ENCODE measurements around the gene RERE. TPM values are rescaled to one million over a fixed set of nuclear protein-coding genes. Genes with fewer than 3 reads are reported as not detected.
A peak's percentile ranks its signal among the peaks of the same experiment; 100 is the strongest.

Gene RERE
- total RNA-seq, 1 donor from 2014 or later: 139 TPM

DNA sequence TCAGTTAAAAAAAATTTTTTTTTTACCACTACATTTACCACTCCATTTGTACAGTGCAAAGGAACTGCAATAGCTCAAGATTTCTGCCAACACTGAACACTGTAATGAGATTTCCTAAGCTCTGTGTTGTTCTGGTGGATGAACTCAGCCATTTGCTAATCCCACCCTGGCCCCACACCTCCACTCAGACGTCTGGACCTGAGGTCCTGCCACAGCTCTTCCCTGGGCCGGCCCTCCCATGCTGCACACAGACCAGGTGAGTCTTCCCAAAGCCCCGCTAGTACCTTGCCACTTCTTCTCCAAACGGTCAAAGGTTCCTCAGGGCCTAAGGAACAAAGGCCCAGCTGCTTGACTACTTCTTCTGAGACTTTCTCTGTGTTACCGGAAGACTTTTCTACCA, 443.1 kb downstream of the RERE start:
- intact Hi-C loops (cut with micrococcal nuclease): no loop called here
- no peak for DNase-seq (ENCODE audit: low spot score)
- Mint-ChIP-seq H3K27ac (peak overlapping the region; percentile 40), H3K4me3 (ENCODE audit: low read depth) (no peak overlapping the region), H3K36me3 (ENCODE audit: low read depth) (peaks cover 5% of the 10 kb centered on the region), H3K9me3 (no peaks in the 10 kb centered on the region), H3K27me3 (ENCODE audit: low read depth) (no peaks in the 10 kb centered on the region), H3K4me1 (ENCODE audit: low read depth) (peaks cover 24% of the 10 kb centered on the region)

GRCh38 chr1:8373581-8374241, 443.7 kb downstream of the RERE start:
- no peaks in the 10 kb centered on the region for H3K27me3 Mint-ChIP-seq (ENCODE audit: low read depth)
- no peaks in the 10 kb centered on the region for H3K9me3 Mint-ChIP-seq
- peaks cover 5% of the 10 kb centered on the region for H3K36me3 Mint-ChIP-seq (ENCODE audit: low read depth)
- H3K4me1 Mint-ChIP-seq (ENCODE audit: low read depth): peaks cover 21% of the 10 kb centered on the region
- no peak overlapping the region for H3K4me3 Mint-ChIP-seq (ENCODE audit: low read depth)
- intact Hi-C loops (cut with micrococcal nuclease): no loop called here
- H3K27ac Mint-ChIP-seq: no peak overlapping the region
- no peak for DNase-seq (ENCODE audit: low spot score)

GRCh38 chr1:8373125-8373524, 444.3 kb downstream of the RERE start:
- Mint-ChIP-seq H3K27me3 (ENCODE audit: low read depth) (no peaks in the 10 kb centered on the region), H3K4me1 (ENCODE audit: low read depth) (peaks cover 17% of the 10 kb centered on the region), H3K27ac (no peak overlapping the region), H3K36me3 (ENCODE audit: low read depth) (peaks cover 5% of the 10 kb centered on the region), H3K9me3 (no peaks in the 10 kb centered on the region), H3K4me3 (ENCODE audit: low read depth) (no peak overlapping the region)
- no peak for DNase-seq (ENCODE audit: low spot score)
- intact Hi-C loops (cut with micrococcal nuclease): no loop called here

- no peak overlapping the region for H3K4me3 Mint-ChIP-seq (ENCODE audit: low read depth)
- intact Hi-C loops (cut with micrococcal nuclease): no loop called here
- H3K4me1 Mint-ChIP-seq (ENCODE audit: low read depth): peaks cover 17% of the 10 kb centered on the region
- peak overlapping the region; percentile 50 for H3K27ac Mint-ChIP-seq
- no peaks in the 10 kb centered on the region for H3K27me3 Mint-ChIP-seq (ENCODE audit: low read depth)
- no peaks in the 10 kb centered on the region for H3K9me3 Mint-ChIP-seq
- no peak for DNase-seq (ENCODE audit: low spot score)
- peaks cover 13% of the 10 kb centered on the region for H3K36me3 Mint-ChIP-seq (ENCODE audit: low read depth)
Observed at GRCh38 chr1:8371372-8371991, 446.0 kb downstream of the RERE start.

GRCh38 chr1:8370905-8371315, 446.5 kb downstream of the RERE start:
- H3K36me3 Mint-ChIP-seq (ENCODE audit: low read depth): peaks cover 18% of the 10 kb centered on the region
- peaks cover 13% of the 10 kb centered on the region for H3K4me1 Mint-ChIP-seq (ENCODE audit: low read depth)
- no peaks in the 10 kb centered on the region for H3K9me3 Mint-ChIP-seq
- DNase-seq (ENCODE audit: low spot score): no peak
- no peak overlapping the region for H3K4me3 Mint-ChIP-seq (ENCODE audit: low read depth)
- no peak overlapping the region for H3K27ac Mint-ChIP-seq
- intact Hi-C loops (cut with micrococcal nuclease): no loop called here
- H3K27me3 Mint-ChIP-seq (ENCODE audit: low read depth): no peaks in the 10 kb centered on the region

DNA sequence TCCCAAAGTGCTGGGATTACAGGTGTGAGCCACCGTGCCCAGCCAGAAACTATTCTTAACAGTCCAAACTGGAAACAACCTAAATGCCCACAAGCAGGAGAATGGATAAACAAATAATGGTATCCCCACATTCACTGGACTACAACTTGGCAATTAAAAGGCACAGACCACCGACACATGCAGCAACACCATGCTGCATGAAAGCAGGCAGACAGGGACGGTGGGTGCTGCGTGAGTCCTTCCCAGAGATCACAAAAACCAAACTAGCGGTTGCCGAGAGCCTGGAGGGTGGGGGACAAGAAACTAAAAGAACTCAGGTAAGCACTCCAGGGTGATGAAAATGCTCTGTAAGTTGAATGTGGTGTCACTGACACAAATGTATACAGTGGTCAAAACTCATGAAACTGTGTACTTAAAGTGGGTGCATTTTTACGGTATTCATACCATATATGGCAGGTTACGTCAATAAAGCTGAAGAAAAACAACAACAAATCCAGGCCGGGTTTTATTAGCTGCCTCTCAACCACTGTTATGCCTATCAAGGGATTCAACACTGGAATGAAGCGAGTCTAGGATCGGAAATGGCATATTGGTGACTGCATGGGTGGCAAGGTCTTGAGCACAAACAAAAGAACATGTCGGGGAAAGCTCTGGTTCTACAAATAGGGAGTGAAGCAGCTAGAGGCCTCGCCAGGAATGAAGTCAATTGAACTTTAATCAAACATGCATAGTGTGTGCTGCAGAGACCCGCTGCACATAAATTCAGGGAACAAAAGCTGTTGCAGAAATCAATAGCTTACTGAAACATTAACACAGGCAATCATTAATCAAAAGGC, 447.2 kb downstream of the RERE start:
- H3K27ac Mint-ChIP-seq: no peak overlapping the region

GRCh38 chr1:8368956-8369639, 448.3 kb downstream of the RERE start:
- Mint-ChIP-seq H3K9me3 (no peaks in the 10 kb centered on the region), H3K36me3 (ENCODE audit: low read depth) (peaks cover 21% of the 10 kb centered on the region), H3K27me3 (ENCODE audit: low read depth) (no peaks in the 10 kb centered on the region), H3K27ac (no peak overlapping the region), H3K4me1 (ENCODE audit: low read depth) (peaks cover 5% of the 10 kb centered on the region), H3K4me3 (ENCODE audit: low read depth) (no peak overlapping the region)
- intact Hi-C loops (cut with micrococcal nuclease): no loop called here
- DNase-seq (ENCODE audit: low spot score): no peak

More for the DNA sequence above, 447.2 kb downstream of the RERE start:
- intact Hi-C loops (cut with micrococcal nuclease): no loop called here
- no peak for DNase-seq (ENCODE audit: low spot score)
- no peak overlapping the region for H3K4me3 Mint-ChIP-seq (ENCODE audit: low read depth)
- no peaks in the 10 kb centered on the region for H3K27me3 Mint-ChIP-seq (ENCODE audit: low read depth)
- H3K4me1 Mint-ChIP-seq (ENCODE audit: low read depth): peaks cover 13% of the 10 kb centered on the region
- no peaks in the 10 kb centered on the region for H3K9me3 Mint-ChIP-seq
- H3K36me3 Mint-ChIP-seq (ENCODE audit: low read depth): peaks cover 24% of the 10 kb centered on the region

DNA sequence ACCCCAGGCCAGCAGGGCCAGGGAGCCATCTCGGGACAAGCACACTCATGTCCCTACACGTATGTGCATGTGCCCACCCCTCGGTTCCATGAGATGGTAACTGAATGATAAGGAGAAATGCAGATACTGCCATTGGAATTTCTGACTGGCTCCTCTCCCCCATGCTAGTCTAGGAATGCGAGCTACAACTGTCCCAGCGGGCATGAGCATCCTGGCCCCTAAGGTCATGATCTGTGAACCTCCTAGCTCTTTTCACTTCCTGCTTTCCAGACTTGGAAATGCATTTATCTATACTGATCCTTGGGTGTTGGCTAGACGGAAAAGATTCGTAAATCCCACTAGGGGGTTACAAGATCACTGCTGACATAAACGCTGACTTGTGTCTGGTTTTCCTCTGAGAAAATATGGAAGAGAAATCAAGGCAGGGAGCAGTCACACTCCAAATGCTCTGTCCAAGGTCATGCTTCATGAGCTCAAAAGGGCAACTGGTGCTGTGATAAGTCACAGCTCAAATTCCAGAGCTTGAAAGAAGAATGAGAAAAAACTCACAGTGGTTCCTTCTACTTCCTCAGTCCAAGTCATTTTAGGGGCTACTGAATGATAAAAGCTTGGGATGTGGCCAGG, 449.8 kb downstream of the RERE start:
- Mint-ChIP-seq H3K4me3 (ENCODE audit: low read depth) (no peak overlapping the region), H3K27me3 (ENCODE audit: low read depth) (no peaks in the 10 kb centered on the region), H3K27ac (peak overlapping the region; percentile 52), H3K4me1 (ENCODE audit: low read depth) (peaks cover 5% of the 10 kb centered on the region), H3K9me3 (no peaks in the 10 kb centered on the region), H3K36me3 (ENCODE audit: low read depth) (peaks cover 30% of the 10 kb centered on the region)
- intact Hi-C loops (cut with micrococcal nuclease): no loop called here
- DNase-seq (ENCODE audit: low spot score): no peak

DNA sequence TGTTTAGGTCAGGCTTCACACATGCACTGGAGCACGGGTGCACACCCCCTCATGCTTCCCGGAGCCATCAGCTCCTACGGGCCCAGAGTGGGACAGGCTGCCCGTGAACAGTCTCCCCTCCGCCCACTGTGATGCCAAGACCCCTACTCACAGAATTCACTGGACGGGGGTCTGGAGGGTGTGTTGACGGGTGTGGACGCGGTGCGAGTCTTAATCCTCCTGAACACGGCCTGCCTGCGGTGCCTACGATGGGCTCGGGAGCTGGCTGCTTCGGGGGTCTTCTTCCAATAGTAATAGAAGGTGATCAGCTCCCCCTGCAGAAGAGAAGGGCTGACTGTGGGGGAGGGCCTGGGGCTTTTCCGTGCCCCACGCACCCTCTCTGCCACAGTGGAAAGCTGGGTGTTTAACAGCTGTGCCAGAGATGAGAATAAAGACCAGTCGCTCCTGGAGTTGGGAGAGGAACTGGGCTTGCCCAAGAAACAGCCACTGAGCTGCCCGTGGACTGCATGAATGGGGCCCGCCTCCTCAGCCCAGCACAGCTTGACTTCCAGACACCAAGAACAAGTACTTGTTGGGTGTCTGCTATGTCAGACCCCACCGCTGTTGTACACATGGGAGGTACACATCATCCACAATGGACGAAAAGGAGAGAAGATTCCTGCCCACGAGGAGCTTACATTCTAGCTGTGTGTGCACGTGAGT, 451.6 kb downstream of the RERE start:
- Mint-ChIP-seq H3K9me3 (no peaks in the 10 kb centered on the region), H3K36me3 (ENCODE audit: low read depth) (peaks cover 42% of the 10 kb centered on the region), H3K27me3 (ENCODE audit: low read depth) (no peaks in the 10 kb centered on the region), H3K27ac (no peak overlapping the region), H3K4me1 (ENCODE audit: low read depth) (peaks cover 5% of the 10 kb centered on the region), H3K4me3 (ENCODE audit: low read depth) (no peak overlapping the region)
- intact Hi-C loops (cut with micrococcal nuclease): no loop called here
- DNase-seq (ENCODE audit: low spot score): no peak

DNA sequence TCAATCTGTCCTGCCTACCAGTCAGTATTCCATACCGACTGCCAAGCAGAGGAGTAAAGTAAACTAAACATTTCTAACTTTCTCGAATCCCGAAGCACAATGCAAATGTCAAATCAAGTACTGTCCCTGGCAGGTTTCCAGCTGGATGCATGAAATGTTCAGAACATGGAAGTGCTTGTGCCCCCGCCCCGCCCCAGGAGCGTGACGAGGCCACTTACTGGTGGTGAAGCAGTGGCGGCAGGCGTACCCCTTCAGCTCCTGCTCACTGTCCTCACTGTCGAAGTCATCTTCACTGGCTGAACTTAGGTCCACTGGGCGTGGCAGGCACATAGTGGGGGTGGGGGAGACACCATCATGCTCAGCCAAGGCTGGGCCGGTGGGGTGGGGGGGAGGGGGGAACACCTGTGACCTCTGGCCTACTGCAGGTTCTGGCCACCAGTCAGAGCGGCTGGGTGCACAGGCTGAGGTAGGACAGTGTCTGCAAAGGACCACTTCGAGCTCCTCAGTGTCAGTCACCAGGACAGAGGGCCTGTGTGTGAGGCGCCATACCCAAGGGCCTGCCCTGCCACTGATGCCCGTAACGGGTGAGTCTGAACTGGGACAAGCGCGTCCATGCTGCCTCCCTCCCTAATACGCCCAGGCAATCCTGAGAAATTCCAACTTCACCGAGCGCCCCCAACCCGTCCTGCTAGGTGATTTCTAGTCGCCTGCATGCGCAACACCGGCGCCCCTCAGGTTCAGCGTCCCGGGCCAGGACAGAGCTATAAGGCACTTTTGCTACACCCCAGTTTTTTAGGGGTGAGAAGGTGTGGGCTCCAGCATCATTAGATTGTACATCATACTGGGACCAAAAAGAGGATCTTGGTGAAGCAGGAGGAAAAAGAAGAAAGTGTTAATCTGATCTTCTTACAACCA, 452.7 kb downstream of the RERE start:
- Mint-ChIP-seq H3K27ac (no peak overlapping the region), H3K36me3 (ENCODE audit: low read depth) (peaks cover 42% of the 10 kb centered on the region), H3K4me3 (ENCODE audit: low read depth) (no peak overlapping the region), H3K4me1 (ENCODE audit: low read depth) (peaks cover 5% of the 10 kb centered on the region), H3K9me3 (no peaks in the 10 kb centered on the region), H3K27me3 (ENCODE audit: low read depth) (no peaks in the 10 kb centered on the region)
- DNase-seq (ENCODE audit: low spot score): no peak
- intact Hi-C loops (cut with micrococcal nuclease): no loop called here

DNA sequence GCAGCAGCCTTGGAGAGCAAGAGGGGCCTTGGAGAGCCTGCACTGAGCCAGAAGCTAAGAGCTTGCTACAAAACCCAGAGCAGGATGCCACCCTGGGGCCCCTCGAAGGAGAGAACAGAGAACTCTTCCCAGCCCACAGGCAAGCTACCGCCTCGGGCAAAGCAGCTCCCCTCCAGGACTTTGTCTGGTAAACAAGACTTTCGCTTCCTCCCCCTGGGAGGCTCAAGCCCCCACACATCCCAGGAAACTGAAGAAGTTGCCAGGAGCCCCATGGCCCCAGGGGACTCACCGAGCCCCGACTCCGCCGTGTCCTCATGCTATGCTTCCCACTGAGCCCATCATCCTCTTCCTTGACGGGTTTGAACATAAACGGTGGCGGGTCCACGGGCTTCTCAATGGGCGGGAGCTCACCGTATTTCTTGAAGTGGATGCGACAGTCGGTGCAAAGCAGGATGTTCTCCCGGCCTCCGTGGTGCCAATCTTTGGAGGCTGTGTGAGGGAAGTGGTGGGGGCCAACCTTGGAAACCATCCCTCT, 453.6 kb downstream of the RERE start:
- Mint-ChIP-seq H3K36me3 (ENCODE audit: low read depth) (peaks cover 42% of the 10 kb centered on the region), H3K27ac (no peak overlapping the region), H3K4me3 (ENCODE audit: low read depth) (no peak overlapping the region), H3K27me3 (ENCODE audit: low read depth) (no peaks in the 10 kb centered on the region), H3K9me3 (no peaks in the 10 kb centered on the region), H3K4me1 (ENCODE audit: low read depth) (peaks cover 5% of the 10 kb centered on the region)
- intact Hi-C loops (cut with micrococcal nuclease): no loop called here
- DNase-seq (ENCODE audit: low spot score): no peak

All from activated T-helper 2 cell treated with anti-CD3 and anti-CD28 coated beads, Interferon-gamma antibody, Interleukin-2, Interleukin-4, amounts not matched to agents 10 μg/mL and 5 μg/mL and 100 μg/mL, durations not matched to agents 14 hours and 24 hours and 36 hours (primary cell).